Keratinocyte (primary cell): Measurements from ENCODE around the gene RNLS.

Experiments
- CTCF ChIP-seq, 3 experiments: IDR thresholded peaks in 1 of 3; conservative IDR thresholded peaks in 1 of 3; optimal IDR thresholded peaks in 1 of 3; 2 replicates in 2 of 3; 3 replicates in 1 of 3; pipeline versions ENCODE3 to v1.5.1; 2011; ENCODE audit warnings: low read length in 3 of 3, mild to moderate bottlenecking in 3 of 3, moderate library complexity in 2 of 3, control low read depth in 1 of 3, inconsistent platforms in 1 of 3; ENCODE audit not compliant: insufficient read depth in 2 of 3; ENCODE audit errors: extremely low read depth in 1 of 3
- EZH2 ChIP-seq: IDR thresholded peaks from one replicate; pipeline ENCODE4 v1.6.1; 2012; ENCODE audit warnings: inconsistent platforms, mild to moderate bottlenecking, low read length, moderate library complexity

GRCh38 chr10:88565072-88565471, 18.0 kb downstream of the RNLS start:
- TF ChIP-seq CTCF (optimal IDR thresholded peaks at IDR 0.05 in 1 of 3, IDR thresholded peaks at IDR 0.05 in 1 of 3, conservative IDR thresholded peaks at IDR 0.05 in 1 of 3; ENCODE audit: extremely low read depth in 1 of 3, insufficient read depth in 2 of 3, low read length in 3 of 3) (no peak), EZH2 (no peak)
